Myocyte (in vitro differentiated cells): ENCODE results near the gene RHOXF1. TPM values are rescaled to one million over a fixed set of nuclear protein-coding genes. Genes with fewer than 3 reads are reported as not detected.
A peak's percentile ranks its signal among the peaks of the same experiment; 100 is the strongest.
"Not testable (repeated sequence)": the region's sequence is repeated elsewhere in the genome, so short reads cannot be mapped to it uniquely, and the experiment has no call there.

Source experiments
- DNase-seq: peaks from one replicate; pipeline ENCODE4 v3.0.0-alpha.2; 2012; ENCODE audit warnings: low read depth
- total RNA-seq: library from RNA; depleted of rRNA; stranded (reverse); fragments of >200 nt; gene quantifications from 2 replicates; pipeline ENCODE4 v1.2.3, GENCODE V29; 2014

RHOXF1 gene
- total RNA-seq, 1 donor from 2014 or later, result not detected

GRCh38 chrX:120087289-120088017 lies 28.3 kb downstream of the RHOXF1 start:
- DNase-seq, result peak; percentile 3

GRCh38 chrX:120085553-120086185 lies 30.0 kb downstream of the RHOXF1 start:
- not testable (repeated sequence) for DNase-seq

- not testable (repeated sequence) for DNase-seq
Measured at GRCh38 chrX:120077590-120077989, 38.1 kb downstream of the RHOXF1 start, which contains the start of gene RHOXF2B. TSS of gene RHOXF2B (minus strand) at chrX:120077690. CDS start at chrX:120077552, 138 bp downstream.

GRCh38 chrX:120066169-120066568 lies 49.5 kb downstream of the RHOXF1 start:
- not testable (repeated sequence) for DNase-seq

Other genes with a start within 250 kb of the RHOXF1 start
- gene RNF113A, start 244.2 kb downstream of the RHOXF1 start, total RNA-seq, result 16.1 and 18.0 TPM in 2 replicates
- 55.2 and 65.4 TPM in 2 replicates for gene NDUFA1, start 244.1 kb downstream of the RHOXF1 start, total RNA-seq
- gene AKAP14, start 220.0 kb downstream of the RHOXF1 start, total RNA-seq, result not detected in 2 replicates
- gene NKAP, start 172.2 kb downstream of the RHOXF1 start, total RNA-seq, result 3.8 and 4.7 TPM in 2 replicates
- gene RHOXF2B, start 38.2 kb downstream of the RHOXF1 start, total RNA-seq, result not detected in 2 replicates
- gene RHOXF2, start 42.7 kb upstream of the RHOXF1 start, total RNA-seq, result not detected in 2 replicates
- gene ZBTB33, start 134.9 kb upstream of the RHOXF1 start, total RNA-seq, result 17.9 and 20.0 TPM in 2 replicates
- 0.05 TPM in 1 of 2 replicates, not detected in the other for gene TMEM255A, start 195.5 kb upstream of the RHOXF1 start, total RNA-seq
- gene ATP1B4, start 246.2 kb upstream of the RHOXF1 start, total RNA-seq, result 2.5 and 58.0 TPM in 2 replicates